Thymus (tissue), 11 donors: ENCODE results near the gene AKAP11. TPM values are rescaled to one million over a fixed set of nuclear protein-coding genes. Genes with fewer than 3 reads are reported as not detected.

Experiments
- DNase-seq, 9 donors: peaks; one replicate each; pipeline ENCODE4 v3.0.0-alpha.2; 2013; ENCODE audit warnings: low spot score in 9 of 9, low read depth in 6 of 9, missing footprints in 1 of 9
- H3K27ac ChIP-seq, 2 donors: one replicate each; pipeline ENCODE4 v1.5.1; 2013; ENCODE audit warnings: control low read depth in 1 of 2, low read depth in 1 of 2, low read length in 1 of 2, mild to moderate bottlenecking in 1 of 2, moderate library complexity in 1 of 2
- H3K27me3 ChIP-seq, 2 donors: one replicate each; pipeline ENCODE4 v1.5.1; 2013; ENCODE audit warnings: low read length in 1 of 2; ENCODE audit not compliant: control insufficient read depth in 2 of 2, insufficient read depth in 1 of 2
- H3K36me3 ChIP-seq, 2 donors: one replicate each; pipeline ENCODE4 v1.5.1; 2013; ENCODE audit warnings: low read length in 1 of 2, mild to moderate bottlenecking in 1 of 2, moderate library complexity in 1 of 2; ENCODE audit not compliant: control insufficient read depth in 2 of 2, insufficient read depth in 2 of 2
- H3K4me1 ChIP-seq, 2 donors: one replicate each; pipeline ENCODE4 v1.5.1; 2013; ENCODE audit warnings: low read length in 2 of 2; ENCODE audit not compliant: control insufficient read depth in 2 of 2, insufficient read depth in 2 of 2
- H3K4me3 ChIP-seq, 2 donors: one replicate each; pipeline ENCODE4 v1.5.1; 2013; ENCODE audit warnings: low read length in 2 of 2, control low read depth in 1 of 2, mild to moderate bottlenecking in 1 of 2
- H3K9me3 ChIP-seq, 2 donors: one replicate each; pipeline ENCODE4 v1.5.1; 2013; ENCODE audit warnings: low read length in 1 of 2, mild to moderate bottlenecking in 1 of 2; ENCODE audit not compliant: control insufficient read depth in 2 of 2, insufficient read depth in 1 of 2
- WGBS: extraction: QIAGEN DNeasy Blood & Tissue Kit; methylation state at CpG from one replicate; pipeline ENCODE4 v1.1.7; 2013; 5-methylcytosine and 5-hydroxymethylcytosine counted together
- polyA plus RNA-seq: library from polyadenylated mRNA; stranded (reverse); fragments of 200-250 nt; gene quantifications from one replicate; pipeline ENCODE4 v1.2.3, GENCODE V29; 2013
- total RNA-seq: library from RNA; stranded (reverse); fragments of 120-200 nt; gene quantifications from one replicate; pipeline ENCODE4 v1.2.4, GENCODE V29; 2013
- donor health status: healthy.

Gene AKAP11
- total and polyA plus RNA-seq, 2 donors = 10.3 to 13.4 TPM

- no peak for DNase-seq
- Histone ChIP-seq H3K9me3 (no peaks in the 10 kb centered on the region), H3K4me3 (no peak overlapping the region), H3K27me3 (no peaks in the 10 kb centered on the region), H3K36me3 (no peaks in the 10 kb centered on the region), H3K27ac (no peak overlapping the region), H3K4me1 (peaks cover 8 to 10% of the 10 kb centered on the region in 2 donors)
- WGBS = 96% methylated on average over 7 of the region's 7 CpGs
Observed at GRCh38 chr13:42277618-42278276, 5.8 kb downstream of the AKAP11 start.

- H3K4me3 ChIP-seq = no peak overlapping the region
- 54% methylated on average over 6 of the region's 6 CpGs for WGBS
- H3K36me3 ChIP-seq = no peaks in the 10 kb centered on the region
- H3K27me3 ChIP-seq = no peaks in the 10 kb centered on the region
- H3K4me1 ChIP-seq = peaks cover 3 to 10% of the 10 kb centered on the region in 2 donors
- H3K9me3 ChIP-seq = no peaks in the 10 kb centered on the region
- DNase-seq = peak in 1 of 9 donors; percentile 37
- no peak overlapping the region for H3K27ac ChIP-seq
Observed at GRCh38 chr13:42279080-42279479, 7.1 kb downstream of the AKAP11 start.

GRCh38 chr13:42279986-42280385 is 8.0 kb downstream of the AKAP11 start:
- no peak overlapping the region for H3K4me3 ChIP-seq
- DNase-seq = no peak
- no peak overlapping the region for H3K27ac ChIP-seq
- H3K36me3 ChIP-seq = no peaks in the 10 kb centered on the region
- peaks cover 0 to 9% of the 10 kb centered on the region in 2 donors for H3K4me1 ChIP-seq
- WGBS = 75% methylated on average over 1 of the region's 1 CpG
- no peaks in the 10 kb centered on the region for H3K9me3 ChIP-seq
- no peaks in the 10 kb centered on the region for H3K27me3 ChIP-seq

GRCh38 chr13:42280537-42280936 is 8.6 kb downstream of the AKAP11 start:
- over 99% methylated on average over 2 of the region's 2 CpGs for WGBS
- no peaks in the 10 kb centered on the region for H3K27me3 ChIP-seq
- no peak overlapping the region for H3K4me3 ChIP-seq
- peaks cover 0 to 3% of the 10 kb centered on the region in 2 donors for H3K36me3 ChIP-seq
- H3K9me3 ChIP-seq = no peaks in the 10 kb centered on the region
- no peak for DNase-seq
- peaks cover 0 to 9% of the 10 kb centered on the region in 2 donors for H3K4me1 ChIP-seq
- H3K27ac ChIP-seq = no peak overlapping the region

GRCh38 chr13:42283574-42283973 is 11.6 kb downstream of the AKAP11 start:
- Histone ChIP-seq H3K4me3 (no peak overlapping the region), H3K27me3 (no peaks in the 10 kb centered on the region), H3K27ac (no peak overlapping the region), H3K36me3 (peaks cover 0 to 20% of the 10 kb centered on the region in 2 donors), H3K9me3 (no peaks in the 10 kb centered on the region), H3K4me1 (peaks cover 0 to 7% of the 10 kb centered on the region in 2 donors)
- no peak for DNase-seq
- WGBS = 97% methylated on average over 3 of the region's 3 CpGs

- peak in 1 of 9 donors; percentile 9 for DNase-seq
- no peak overlapping the region for H3K4me3 ChIP-seq
- no peaks in the 10 kb centered on the region for H3K9me3 ChIP-seq
- H3K27ac ChIP-seq = no peak overlapping the region
- H3K4me1 ChIP-seq = peaks cover 0 to 7% of the 10 kb centered on the region in 2 donors
- peaks cover 0 to 24% of the 10 kb centered on the region in 2 donors for H3K36me3 ChIP-seq
- WGBS = 94% methylated on average over 3 of the region's 3 CpGs
- H3K27me3 ChIP-seq = no peaks in the 10 kb centered on the region
Observed at GRCh38 chr13:42284068-42284467, 12.1 kb downstream of the AKAP11 start.

- no peak for DNase-seq
- Histone ChIP-seq H3K4me1 (no peaks in the 10 kb centered on the region), H3K27ac (no peak overlapping the region), H3K4me3 (no peak overlapping the region), H3K36me3 (peaks cover 21 to 59% of the 10 kb centered on the region in 2 donors), H3K9me3 (no peaks in the 10 kb centered on the region), H3K27me3 (no peaks in the 10 kb centered on the region)
Observed at GRCh38 chr13:42298392-42298791, 26.4 kb downstream of the AKAP11 start.

GRCh38 chr13:42305503-42305902 is 33.6 kb downstream of the AKAP11 start:
- no peaks in the 10 kb centered on the region for H3K27me3 ChIP-seq
- no peak for DNase-seq
- H3K9me3 ChIP-seq = no peaks in the 10 kb centered on the region
- no peak overlapping the region for H3K4me3 ChIP-seq
- H3K4me1 ChIP-seq = no peaks in the 10 kb centered on the region
- H3K27ac ChIP-seq = no peak overlapping the region
- peaks cover 30 to 61% of the 10 kb centered on the region in 2 donors for H3K36me3 ChIP-seq

- 75% methylated on average over 4 of the region's 4 CpGs for WGBS
- Histone ChIP-seq H3K36me3 (peaks cover 17 to 47% of the 10 kb centered on the region in 2 donors), H3K4me3 (no peak overlapping the region), H3K27me3 (no peaks in the 10 kb centered on the region), H3K4me1 (no peaks in the 10 kb centered on the region), H3K27ac (no peak overlapping the region), H3K9me3 (no peaks in the 10 kb centered on the region)
- DNase-seq = no peak
Observed at GRCh38 chr13:42307461-42307860, 35.5 kb downstream of the AKAP11 start.
